Measurements from ENCODE around the gene OMP. TPM values are rescaled to one million over a fixed set of nuclear protein-coding genes. Genes with fewer than 3 reads are reported as not detected.

Gene OMP
- total and polyA plus RNA-seq, 2 of the 13 experiments (the other 11 are each of a cell fraction or from before 2014, with no cell fraction given): not detected

- no TSS peak for BruUV-seq (replicated peaks)
- TF ChIP-seq NR0B2 (CRISPR knock-in tag; IDR thresholded peaks at IDR 0.05) (0 out of 2 replicates have a peak, but pooled peaks have one; percentile 48), HDAC1 (CRISPR knock-in tag; IDR thresholded peaks at IDR 0.05) (no peak; the same call in 1 of the 2 replicates), RBM39 (IDR thresholded peaks at IDR 0.05; ENCODE audit: low read depth, low read length, poor library complexity, severe bottlenecking) (no peak), HOXD1 (CRISPR knock-in tag; IDR thresholded peaks at IDR 0.05) (0 out of 2 replicates have a peak, but pooled peaks have one; percentile 34), ZNF3 (CRISPR knock-in tag; IDR thresholded peaks at IDR 0.05) (no peak), CCDC6 (CRISPR knock-in tag; IDR thresholded peaks at IDR 0.05) (0 out of 2 replicates have a peak, but pooled peaks have one; percentile 1), ZNF33B (CRISPR knock-in tag; IDR thresholded peaks at IDR 0.05) (0 out of 2 replicates have a peak, but pooled peaks have one; percentile 1), AGO2 (optimal IDR thresholded peaks at IDR 0.05; ENCODE audit: low read depth, low read length) (no peak), ZSCAN31 (CRISPR knock-in tag; IDR thresholded peaks at IDR 0.05; ENCODE audit: low read depth) (no peak), GATAD2A (CRISPR knock-in tag; IDR thresholded peaks at IDR 0.05) (peak; percentile 25; the same call in 1 of the 2 replicates), U2AF1 (optimal IDR thresholded peaks at IDR 0.05; ENCODE audit: low read depth, low read length) (peak; percentile 37)
- TF ChIP-seq, protein P1, sequence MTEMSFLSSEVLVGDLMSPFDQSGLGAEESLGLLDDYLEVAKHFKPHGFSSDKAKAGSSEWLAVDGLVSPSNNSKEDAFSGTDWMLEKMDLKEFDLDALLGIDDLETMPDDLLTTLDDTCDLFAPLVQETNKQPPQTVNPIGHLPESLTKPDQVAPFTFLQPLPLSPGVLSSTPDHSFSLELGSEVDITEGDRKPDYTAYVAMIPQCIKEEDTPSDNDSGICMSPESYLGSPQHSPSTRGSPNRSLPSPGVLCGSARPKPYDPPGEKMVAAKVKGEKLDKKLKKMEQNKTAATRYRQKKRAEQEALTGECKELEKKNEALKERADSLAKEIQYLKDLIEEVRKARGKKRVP (CRISPR knock-in tag; IDR thresholded peaks at IDR 0.05): peak in 1 of 2 experiments; percentile 87; a peak in 2 of 4 replicates
- TF ChIP-seq, protein P2, sequence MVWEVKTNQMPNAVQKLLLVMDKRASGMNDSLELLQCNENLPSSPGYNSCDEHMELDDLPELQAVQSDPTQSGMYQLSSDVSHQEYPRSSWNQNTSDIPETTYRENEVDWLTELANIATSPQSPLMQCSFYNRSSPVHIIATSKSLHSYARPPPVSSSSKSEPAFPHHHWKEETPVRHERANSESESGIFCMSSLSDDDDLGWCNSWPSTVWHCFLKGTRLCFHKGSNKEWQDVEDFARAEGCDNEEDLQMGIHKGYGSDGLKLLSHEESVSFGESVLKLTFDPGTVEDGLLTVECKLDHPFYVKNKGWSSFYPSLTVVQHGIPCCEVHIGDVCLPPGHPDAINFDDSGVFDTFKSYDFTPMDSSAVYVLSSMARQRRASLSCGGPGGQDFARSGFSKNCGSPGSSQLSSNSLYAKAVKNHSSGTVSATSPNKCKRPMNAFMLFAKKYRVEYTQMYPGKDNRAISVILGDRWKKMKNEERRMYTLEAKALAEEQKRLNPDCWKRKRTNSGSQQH (CRISPR knock-in tag; IDR thresholded peaks at IDR 0.05; ENCODE audit: low read depth): 0 out of 2 replicates have a peak, but pooled peaks have one; percentile 0
- TF ChIP-seq, protein P3, sequence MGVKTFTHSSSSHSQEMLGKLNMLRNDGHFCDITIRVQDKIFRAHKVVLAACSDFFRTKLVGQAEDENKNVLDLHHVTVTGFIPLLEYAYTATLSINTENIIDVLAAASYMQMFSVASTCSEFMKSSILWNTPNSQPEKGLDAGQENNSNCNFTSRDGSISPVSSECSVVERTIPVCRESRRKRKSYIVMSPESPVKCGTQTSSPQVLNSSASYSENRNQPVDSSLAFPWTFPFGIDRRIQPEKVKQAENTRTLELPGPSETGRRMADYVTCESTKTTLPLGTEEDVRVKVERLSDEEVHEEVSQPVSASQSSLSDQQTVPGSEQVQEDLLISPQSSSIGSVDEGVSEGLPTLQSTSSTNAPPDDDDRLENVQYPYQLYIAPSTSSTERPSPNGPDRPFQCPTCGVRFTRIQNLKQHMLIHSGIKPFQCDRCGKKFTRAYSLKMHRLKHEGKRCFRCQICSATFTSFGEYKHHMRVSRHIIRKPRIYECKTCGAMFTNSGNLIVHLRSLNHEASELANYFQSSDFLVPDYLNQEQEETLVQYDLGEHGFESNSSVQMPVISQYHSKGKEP (CRISPR knock-in tag; IDR thresholded peaks at IDR 0.05): no peak
- in situ Hi-C loops (cut with HindIII; ENCODE audit: extremely low pct_ligation_motif_present, low pct_unique_long_range_greater_than_20kb) (no loop called here), intact Hi-C loops (cut with micrococcal nuclease; ENCODE audit: unreplicated experiment) (loop anchor here (1.0 kb wide), 1 partner anchor 25 kb away; no protein-coding TSS in a partner anchor)
- Histone ChIP-seq H3K36me3 (replicated peaks in 1 of 2; ENCODE audit: control insufficient read depth in 1 of 2, insufficient read depth in 2 of 2, low read length in 2 of 2) (no peaks in the 10 kb centered on the region), H3K4me1 (ENCODE audit: insufficient read depth, low read length) (peaks cover 43% of the 10 kb centered on the region), H2AFZ (ENCODE audit: low read length) (no peak overlapping the region), H3K9ac (ENCODE audit: insufficient read depth, low read depth, low read length) (peak overlapping the region; percentile 58), H4K20me1 (ENCODE audit: insufficient read depth, low read length) (0 out of 2 replicates have a peak, but pooled peaks cover 4% of the 10 kb centered on the region), H3K9me3 (ENCODE audit: low read length) (peaks cover 6% of the 10 kb centered on the region), H3K27me3 (ENCODE audit: control insufficient read depth in 1 of 2, insufficient read depth in 2 of 2, low read length in 2 of 2) (peaks cover 19 to 54% of the 10 kb centered on the region in 2 experiments), H3K4me3 (replicated peaks in 1 of 3; ENCODE audit: insufficient read depth in 1 of 3, low read depth in 2 of 3, low read length in 3 of 3) (peak overlapping the region; percentile 52 to 74 (median 66)), H3K79me2 (ENCODE audit: insufficient read depth, low read length) (no peaks in the 10 kb centered on the region), H3K27ac (ENCODE audit: extremely low read length, insufficient read depth, low read length) (no peak overlapping the region), H3K4me2 (ENCODE audit: low read depth, low read length) (peak overlapping the region; percentile 98)
- FAIRE-seq: no peak
- ChIA-PET POLR2A (interaction anchor here (1.3 to 3.6 kb wide), 3 partner anchors 21 to 29 kb away, joined by 4 to 16 read pairs (median 9); no protein-coding TSS in a partner anchor), CTCF (ENCODE audit: low intra/inter-chr PET ratio, low total read pairs) (interaction anchor here (1.4 kb wide), 1 partner anchor 26 kb away, joined by 4 read pairs; no protein-coding TSS in a partner anchor)
- ATAC-seq: peak; percentile 4; the same call in 2 of the 3 replicates
- no peak for DNase-seq (ENCODE audit: low spot score)
- 0% methylated on average over 10 of the region's 14 CpGs for WGBS (ENCODE audit: low lambda C conversion rate)
These were observed 36.8 kb upstream of the OMP start for GRCh38 chr11:77065878-77066228.

All from HepG2 (cell line).